22Rv1 (cell line): ENCODE measurements around the gene MT2A.

Source experiments
- ZFX ChIP-seq: fragments of 450-650 bp; IDR thresholded peaks from 2 replicates; pipeline ENCODE4 v1.6.1; 2017; ENCODE audit warnings: antibody characterized with exemption, borderline replicate concordance
- TF ChIP-seq, protein P1 (sequence below): fragments of 450-650 bp; IDR thresholded peaks from 2 replicates; pipeline ENCODE4 v1.5.1; 2017; ENCODE audit warnings: mild to moderate bottlenecking

DNA sequence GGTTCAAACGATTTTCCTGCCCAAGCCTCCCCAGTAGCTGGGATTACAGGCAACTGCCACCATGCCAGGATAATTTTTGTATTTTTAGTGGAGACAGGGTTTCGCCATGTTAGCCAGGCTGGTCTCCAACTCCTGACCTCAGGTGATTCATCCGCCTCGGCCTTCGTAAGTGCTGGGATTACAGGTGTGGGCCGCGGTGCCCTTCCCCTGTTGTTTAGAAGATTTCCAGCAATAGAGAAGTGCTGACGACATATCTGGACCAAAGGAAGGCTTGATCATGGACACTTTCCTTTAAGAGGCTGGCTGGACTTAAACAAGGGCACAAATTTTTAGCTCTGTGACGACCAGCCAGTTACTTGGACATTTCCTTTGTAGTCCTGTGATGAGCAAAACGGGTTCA lies 22.8 kb downstream of the MT2A start:
- TF ChIP-seq, protein P1, sequence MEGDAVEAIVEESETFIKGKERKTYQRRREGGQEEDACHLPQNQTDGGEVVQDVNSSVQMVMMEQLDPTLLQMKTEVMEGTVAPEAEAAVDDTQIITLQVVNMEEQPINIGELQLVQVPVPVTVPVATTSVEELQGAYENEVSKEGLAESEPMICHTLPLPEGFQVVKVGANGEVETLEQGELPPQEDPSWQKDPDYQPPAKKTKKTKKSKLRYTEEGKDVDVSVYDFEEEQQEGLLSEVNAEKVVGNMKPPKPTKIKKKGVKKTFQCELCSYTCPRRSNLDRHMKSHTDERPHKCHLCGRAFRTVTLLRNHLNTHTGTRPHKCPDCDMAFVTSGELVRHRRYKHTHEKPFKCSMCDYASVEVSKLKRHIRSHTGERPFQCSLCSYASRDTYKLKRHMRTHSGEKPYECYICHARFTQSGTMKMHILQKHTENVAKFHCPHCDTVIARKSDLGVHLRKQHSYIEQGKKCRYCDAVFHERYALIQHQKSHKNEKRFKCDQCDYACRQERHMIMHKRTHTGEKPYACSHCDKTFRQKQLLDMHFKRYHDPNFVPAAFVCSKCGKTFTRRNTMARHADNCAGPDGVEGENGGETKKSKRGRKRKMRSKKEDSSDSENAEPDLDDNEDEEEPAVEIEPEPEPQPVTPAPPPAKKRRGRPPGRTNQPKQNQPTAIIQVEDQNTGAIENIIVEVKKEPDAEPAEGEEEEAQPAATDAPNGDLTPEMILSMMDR: no peak
- TF ChIP-seq ZFX: no peak
